Activated CD4-positive, CD25-positive, alpha-beta regulatory T cell (primary cell): ENCODE data around the gene SLC2A5.
"Not testable (repeated sequence)": the region's sequence is repeated elsewhere in the genome, so short reads cannot be mapped to it uniquely, and the experiment has no call there.

ENCODE experiments used
- DNase-seq, 4 experiments: peaks; one replicate each; lab custom pipeline; 2025; lab: John Stamatoyannopoulos, UW

The SLC2A5 gene

DNA sequence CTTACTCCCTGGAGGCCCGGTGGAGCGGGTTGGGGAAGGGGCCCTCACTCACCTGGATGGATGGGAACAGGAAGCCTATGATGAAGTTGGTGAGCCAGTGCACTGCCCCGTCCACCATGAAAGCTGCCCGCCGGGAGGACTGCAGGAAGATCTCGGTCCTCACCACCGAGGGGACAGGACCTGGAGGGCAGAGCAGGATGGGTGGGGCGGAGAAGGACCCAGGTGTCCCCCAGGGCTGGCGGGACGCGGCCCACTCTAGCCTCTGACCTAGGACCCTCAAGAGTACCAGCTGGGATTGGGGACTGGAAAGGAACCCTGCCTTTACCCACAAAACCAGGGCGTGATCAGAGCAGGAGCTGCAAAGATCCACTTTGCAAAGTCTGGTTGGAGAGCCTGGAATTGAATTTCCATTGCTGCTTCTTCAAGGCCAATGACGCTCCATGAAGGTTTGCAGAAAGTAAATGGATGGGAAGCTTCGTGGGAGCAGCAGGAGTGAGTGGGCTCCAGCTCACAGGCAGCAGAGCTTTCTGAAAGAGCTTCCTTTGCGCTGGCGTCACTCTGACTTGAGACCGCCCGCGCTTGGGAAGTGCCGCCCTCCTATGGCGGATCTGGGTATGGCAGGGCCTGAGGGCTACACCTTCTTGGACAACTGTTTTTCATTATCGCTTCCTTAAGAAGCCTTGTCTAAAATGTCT lies 64.6 kb downstream of the SLC2A5 start:
- DNase-seq, result peak; percentile 65 to 79 (median 70)

DNA sequence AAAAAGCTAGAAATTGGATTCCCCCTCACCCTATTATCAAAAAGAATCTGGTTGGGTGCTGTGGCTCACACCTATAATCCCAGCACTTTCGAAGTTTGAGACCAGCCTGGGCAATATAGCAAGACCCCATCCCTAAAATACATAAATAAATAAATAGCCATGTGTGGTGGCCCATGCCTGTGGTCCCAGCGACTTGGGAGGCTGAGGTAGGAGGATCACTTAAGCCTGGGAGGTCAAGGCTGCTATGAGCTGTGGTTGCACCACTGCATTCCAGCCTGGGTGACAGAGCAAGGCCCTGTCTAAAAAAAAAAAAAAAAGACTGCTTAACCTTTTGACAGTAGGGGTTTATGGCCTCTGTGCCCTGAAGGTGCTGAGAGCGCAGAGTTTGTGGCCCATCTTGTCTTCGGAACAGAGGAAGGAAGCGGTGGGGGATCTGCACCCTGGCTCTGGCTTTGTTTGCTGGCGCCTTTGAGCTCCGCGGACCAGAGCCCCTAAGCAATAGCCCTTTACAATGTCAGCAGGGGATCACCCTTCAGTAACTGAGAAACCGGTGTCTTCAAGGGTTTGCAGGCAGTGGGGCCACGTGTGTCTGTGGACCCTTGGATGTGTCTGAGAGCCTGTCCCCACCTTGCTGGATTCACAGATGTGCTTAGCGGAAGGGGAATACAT lies 65.3 kb downstream of the SLC2A5 start:
- no peak for DNase-seq

DNA sequence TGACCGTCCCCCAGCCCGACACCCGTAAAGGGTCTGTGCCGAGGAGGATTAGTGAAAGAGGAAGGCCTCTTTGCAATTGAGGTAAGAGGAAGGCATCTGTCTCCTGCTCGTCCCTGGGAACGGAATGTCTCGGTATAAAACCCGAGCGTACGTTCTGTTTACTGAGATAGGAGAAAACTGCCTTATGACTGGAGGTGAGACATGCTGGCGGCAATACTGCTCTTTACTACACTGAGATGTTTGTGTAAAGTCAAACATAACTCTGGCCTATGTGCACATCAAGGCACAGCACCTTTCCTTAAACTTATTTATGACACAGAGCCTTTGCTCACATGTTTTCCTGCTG lies 67.2 kb downstream of the SLC2A5 start:
- DNase-seq, result not testable (repeated sequence)

DNA sequence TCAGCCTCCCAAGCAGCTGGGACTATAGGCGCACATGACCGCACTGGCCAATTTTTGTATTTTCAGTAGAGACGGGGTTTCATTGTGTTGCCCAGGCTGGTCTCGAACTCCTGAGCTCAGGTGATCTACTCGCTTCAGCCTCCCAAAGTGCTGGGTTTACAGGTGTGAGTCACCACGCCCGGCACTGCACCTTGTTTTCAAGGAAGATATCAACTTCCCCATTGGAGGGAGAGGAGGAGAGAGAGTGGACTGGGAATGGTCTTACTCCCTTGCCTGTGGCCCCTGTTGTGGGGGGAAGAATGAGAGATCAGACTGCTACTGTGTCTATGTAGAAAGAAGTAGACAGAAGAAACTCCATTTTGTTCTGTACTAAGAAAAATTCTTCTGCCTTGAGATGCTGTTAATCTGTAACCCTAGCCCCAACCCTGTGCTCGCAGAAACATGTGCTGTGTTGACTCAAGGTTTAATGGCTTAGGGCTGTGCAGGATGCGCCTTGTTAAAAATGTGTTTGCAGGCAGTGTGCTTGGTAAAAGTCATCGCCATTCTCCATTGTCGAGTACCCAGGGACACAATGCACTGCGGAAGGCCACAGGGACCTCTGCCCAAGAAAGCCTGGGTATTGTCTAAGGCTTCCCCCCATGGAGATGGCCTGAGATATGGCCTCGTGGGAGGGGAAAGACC lies 67.8 kb downstream of the SLC2A5 start:
- not testable (repeated sequence) for DNase-seq

DNA sequence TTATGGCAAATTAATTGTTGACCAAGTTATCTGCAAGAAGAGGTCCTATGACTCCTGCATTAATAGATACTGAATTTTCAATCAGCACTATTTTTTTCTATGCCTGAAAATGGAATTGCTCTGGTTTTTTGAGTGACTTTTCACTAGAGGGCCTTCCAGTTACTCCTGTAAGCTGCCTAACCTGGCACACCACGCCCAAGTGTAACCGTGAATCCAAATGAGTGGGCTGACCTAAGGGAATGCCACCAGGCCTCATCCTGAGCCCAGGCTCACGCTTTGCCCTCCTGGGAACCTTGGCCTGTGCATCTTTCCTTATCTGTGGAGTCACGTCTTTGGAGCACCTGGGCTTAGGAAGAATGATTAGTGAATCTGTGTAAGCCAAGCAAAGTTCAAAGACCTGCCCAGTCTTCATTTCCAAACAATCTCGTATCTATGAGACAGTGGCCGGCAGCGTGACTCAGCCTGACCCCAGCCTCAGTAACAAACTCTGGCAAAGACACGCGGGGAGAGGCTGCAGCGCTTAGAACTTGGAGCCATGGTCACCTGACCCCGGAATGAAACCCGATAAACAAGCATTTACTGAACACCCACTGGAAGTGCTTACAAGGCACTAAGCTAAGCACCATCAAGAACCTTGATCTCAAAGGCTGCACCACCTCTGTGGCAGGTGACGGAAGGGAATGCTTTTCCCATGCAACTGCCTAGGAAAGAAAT lies 75.3 kb downstream of the SLC2A5 start:
- DNase-seq, result not testable (repeated sequence)

DNA sequence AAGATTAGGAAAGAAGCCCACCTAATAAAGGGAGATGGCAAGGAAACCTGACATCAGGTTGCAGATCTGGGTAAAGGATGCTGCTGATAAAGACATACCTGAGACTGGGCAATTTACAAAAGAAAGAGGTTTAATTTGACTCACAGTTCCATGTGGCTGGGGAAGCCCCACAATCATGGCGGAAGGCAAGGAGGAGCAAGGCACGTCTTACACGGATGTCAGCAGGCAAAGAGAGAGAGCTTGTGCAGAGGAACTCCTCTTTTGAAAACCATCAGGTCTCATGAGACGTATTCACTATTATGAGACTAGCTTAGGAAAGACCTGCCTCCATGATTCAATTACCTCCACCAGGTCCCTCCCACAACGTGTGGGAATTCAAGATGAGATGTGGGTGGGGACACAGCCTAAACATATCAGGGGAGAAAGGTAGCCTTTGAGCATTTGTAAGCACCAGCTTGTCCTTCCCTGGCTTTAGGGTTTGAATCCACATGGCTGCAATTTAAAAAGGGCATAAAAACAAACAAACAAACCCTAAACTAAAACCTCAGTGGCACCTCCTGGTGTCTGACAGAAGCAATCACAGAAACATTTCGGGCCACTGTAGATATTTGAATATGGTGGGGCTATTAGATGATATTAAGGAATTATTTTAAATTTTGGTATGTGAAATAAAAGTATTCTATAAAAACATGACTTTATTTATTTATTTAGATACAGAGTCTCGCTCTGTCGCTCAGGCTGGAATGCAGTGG lies 76.3 kb downstream of the SLC2A5 start:
- DNase-seq, result no peak

DNA sequence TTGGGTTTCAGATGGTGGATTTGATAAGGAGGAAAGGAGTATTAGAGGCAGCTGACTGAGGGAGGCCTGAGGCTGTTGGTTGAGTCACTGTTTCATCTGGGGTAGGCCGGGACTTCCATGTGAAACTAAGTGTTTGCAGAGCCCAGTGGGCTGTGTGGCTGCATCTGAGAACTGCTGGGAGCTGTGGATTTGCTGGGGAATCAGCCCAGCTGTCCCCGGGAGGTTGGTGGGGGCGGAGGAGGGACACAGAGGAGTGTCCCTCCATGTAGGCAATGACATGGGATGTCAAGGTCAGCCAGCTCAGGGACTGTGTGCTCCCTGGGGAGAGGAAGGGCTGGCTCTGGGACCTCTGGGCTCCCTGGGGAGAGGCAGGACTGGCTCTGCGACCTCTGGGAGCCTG lies 79.6 kb downstream of the SLC2A5 start:
- DNase-seq, result no peak

DNA sequence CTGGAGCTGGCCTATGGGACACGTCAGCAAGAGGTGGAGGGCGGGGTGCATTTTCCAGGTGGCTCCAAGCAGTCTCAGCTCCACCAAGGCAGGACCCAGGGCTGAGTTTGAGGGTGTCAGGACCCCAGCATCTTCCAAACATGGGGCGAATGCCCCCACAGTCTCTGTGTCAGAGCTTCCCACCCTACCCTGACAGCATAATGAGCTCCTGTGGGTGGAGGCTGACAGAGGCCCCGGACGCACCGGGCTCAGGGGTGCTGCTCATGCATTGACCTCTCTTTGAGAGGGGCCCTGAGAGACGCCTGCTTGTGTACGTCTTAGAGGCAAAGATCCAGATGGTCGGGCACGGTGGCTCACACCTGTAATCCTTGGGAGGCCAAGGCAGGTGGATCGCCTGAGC lies 80.4 kb downstream of the SLC2A5 start:
- DNase-seq, result no peak

DNA sequence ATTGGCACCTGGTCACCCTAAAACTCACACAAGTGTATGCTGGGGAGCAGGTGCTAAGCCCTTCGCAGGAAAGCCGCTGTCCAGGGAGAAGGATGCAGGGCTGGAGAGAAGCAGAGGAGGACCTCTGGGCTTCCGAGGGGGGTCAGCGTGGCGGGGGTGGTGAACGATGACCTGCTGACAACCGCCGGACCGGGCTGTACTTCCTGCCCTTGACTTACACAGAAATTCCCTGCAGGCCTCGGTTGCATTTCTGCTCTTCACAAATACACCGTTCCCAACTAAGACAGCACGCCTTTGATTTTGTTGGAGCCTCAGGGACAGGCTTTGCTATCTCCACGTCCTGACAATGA lies 80.8 kb downstream of the SLC2A5 start:
- DNase-seq, result no peak

DNA sequence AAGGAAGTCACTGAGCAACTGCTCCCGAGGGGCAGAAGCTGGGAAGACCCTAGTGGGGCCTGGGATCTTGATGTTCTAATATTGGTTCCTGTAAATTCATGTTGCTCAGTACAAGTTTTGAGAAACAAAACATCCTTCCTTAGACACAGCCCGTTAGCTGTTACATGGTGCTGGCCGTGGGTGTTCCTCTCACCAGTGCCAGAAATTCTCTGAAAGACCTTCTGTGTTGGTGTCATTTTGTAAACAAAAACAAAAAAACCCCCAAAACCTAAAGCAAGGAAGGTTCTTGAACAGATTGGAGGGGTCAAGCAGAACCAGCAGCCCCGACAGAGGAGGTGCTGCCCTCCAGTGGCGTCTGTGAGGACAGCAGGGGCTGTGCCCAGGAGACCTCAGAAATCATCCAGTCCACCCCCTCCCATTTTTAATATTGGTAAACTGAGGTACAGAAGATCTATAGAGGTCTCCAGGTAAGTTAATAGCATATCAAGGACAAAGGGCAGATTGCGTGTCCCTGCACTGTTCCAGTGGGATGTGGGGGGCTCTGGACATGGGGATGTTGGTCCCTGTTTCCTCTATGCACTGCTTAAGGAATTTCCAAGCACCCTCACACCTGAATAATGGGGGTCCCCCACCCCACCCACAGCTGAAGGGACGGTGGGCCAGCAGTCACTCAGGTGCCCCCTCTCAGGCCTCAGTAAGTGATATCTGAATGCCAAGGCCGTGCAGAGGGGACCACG lies 81.4 kb downstream of the SLC2A5 start:
- peak; percentile 31 to 63 (median 36) for DNase-seq

DNA sequence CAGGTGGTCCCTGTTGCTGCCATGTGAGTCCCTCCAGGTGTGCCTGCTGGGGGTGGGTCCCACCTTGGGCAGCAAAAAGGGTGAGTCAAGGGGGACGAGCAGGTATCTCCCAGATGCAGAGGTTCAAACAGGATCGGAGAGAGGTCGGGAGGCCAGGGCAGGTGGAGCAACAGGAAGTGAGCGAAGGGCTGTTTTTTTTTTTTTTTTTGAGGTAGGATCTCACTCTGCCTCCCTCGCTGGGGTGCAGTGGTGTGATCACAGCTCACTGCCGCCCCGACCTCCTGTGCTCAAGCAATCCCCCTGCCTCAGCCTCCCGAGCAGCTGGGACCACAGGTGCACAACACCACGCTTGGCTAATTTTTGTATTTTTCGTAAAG lies 82.6 kb downstream of the SLC2A5 start:
- no peak for DNase-seq

DNA sequence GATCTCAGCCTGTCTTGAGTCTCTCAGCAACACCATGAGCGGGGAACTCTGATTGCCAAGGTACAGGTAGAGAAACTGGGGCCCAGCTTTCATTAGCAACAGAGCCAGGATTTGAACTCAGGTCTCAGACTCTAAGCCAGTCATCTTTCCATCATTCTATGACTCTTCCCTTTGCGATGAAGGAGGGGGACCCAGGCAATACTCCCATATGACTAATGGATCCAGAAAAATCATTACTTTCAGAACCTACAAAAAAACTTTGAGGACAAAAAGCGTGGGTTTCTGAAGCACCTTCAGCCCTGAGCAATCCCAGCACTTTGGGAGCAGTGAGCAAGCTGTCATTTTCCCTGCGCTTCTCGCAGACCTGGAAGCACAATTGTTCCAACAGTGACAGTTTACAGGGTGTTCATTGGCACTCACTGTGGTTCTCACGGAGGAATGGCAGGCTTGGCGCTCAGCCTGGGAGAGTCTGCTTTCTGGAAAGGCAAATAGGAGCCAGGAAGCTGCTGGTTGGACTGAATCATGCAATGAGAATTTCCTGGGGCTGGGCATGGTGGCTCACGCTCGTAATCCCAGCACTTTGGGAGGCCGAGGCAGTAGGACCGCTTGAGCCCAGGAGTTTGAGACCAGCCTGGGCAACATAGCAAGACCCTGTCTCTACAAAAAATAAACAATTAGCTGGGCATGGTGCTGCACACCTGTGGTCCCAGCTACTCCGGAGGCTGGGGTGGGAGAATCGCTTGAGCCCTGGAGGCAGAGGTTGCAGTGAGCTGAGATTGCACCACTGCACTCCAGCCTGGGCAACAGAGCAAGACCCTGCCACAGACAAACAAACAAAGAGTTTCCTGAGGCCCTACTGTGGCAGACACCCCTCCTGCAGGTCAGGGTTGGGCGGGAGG lies 83.3 kb downstream of the SLC2A5 start:
- DNase-seq, result no peak
